Glomerular visceral epithelial cell (primary cell): ENCODE measurements around the gene SLC2A4.
"Not testable (repeated sequence)": the region's sequence is repeated elsewhere in the genome, so short reads cannot be mapped to it uniquely, and the experiment has no call there.

Source experiments
- DNase-seq: peaks from one replicate; pipeline ENCODE4 v3.0.0-alpha.2; 2016; ENCODE audit errors: extremely low spot score

Gene SLC2A4

GRCh38 chr17:7281074-7281952, at the start of gene SLC2A4:
TSS of gene SLC2A4 (plus strand) at chr17:7281718. CDS start at chr17:7281935, 217 bp downstream.
- DNase-seq = peak; percentile 93

DNA sequence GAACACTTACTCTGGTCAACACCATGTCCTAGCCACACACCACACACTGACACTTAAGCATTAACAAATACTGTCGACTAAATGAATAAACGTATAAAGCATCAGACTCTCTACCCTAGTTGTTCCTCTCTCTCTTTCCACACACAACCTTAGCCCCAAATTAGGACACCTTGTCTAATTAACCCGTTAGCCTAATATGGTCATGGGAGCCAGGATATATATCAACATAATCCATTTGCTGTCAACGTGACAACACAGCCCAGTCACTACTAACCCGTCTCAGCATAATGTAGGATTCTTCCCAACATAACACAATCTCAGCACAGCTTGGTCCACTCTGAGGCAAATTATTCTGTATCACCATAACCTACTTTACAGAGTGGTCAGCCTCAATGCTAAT, 49.4 kb upstream of the SLC2A4 start:
- DNase-seq = no peak

DNA sequence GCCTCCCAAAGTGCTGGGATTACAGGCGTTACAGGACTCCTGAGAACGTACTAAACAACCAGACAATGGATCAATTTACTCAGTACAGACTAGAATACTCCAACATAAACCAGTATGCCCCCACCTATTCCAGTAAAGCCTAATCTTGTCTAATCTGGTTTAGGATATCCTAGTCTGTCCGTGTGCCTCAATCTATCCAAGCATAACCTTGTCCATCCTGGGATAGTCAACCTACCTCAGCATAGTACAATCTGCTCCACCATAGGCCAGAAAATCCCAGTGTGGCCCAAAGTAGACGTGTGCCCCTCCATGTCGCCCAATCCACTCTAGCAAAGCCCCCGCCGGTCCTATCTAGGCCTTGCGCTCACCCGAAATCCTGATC, 47.8 kb upstream of the SLC2A4 start:
- no peak for DNase-seq

GRCh38 chr17:7234083-7234951, 47.2 kb upstream of the SLC2A4 start, which contains the start of gene DVL2:
TSS of gene DVL2 (minus strand) at chr17:7234517. CDS start at chr17:7234262, 255 bp downstream.
- peak; percentile 95 for DNase-seq

DNA sequence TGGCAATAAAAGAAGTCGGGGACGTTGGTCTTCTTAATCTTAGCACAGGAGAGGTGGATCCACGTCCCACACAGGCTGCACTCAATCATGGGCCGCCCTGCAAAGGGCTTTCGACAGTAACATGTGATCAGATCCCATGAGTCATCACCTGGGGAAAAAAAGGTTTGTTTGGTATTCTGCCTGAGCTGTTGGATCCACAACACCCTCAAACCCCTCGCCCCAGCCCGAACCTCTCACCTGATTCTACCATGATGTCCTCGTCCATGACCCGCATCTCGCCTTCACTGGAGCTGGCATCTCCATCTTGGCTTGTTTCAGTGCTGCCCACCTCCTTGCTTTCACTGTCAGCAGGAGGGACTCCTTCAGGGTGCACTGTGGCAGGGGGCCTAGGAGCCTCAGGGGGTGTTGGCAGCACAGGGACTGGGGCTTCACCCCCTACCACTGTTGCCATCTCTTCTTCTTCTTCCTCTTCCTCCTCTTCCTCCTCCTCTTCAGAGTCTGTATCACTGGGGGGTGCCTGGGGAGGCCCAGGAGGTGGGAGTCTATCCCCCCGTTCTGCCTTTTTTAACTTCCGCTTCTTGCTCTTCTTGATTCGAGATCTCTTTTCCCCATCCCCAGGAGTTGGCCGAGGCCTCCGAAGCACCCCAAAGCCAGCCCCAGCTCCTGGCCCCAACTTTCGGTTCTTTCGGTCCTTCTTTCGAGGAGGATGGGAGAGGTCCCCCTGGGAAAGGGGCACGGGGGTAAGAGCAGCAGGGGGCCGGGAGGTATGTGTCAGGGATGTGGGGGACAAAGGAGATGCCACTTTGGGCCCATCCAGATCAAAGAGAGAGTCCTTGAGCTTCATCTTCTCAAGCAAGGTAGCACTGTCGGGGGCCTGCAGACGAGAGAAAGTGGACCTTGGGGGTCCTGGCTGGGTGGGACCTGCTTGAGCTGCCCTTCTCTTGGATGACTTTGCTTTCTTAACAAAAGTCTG, 45.5 kb upstream of the SLC2A4 start:
- no peak for DNase-seq

DNA sequence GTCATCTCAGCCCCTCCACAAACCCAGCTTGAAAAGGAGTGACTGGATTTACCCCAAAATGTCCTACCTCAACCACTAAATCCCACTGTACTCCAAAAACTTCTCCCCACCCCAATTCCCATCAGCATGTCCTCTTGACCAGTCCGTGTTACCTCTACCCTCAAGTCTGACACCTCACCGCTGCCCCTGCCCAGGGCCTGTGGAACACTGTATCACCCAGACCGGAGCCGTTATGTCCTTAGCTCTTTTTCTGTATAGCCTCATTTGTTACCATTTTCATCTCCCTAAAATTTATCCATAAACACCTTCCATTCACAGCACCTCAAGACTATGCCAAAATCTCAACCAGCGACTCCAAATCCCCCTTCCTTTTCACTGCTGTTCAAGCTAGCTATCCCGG, 44.7 kb upstream of the SLC2A4 start:
- no peak for DNase-seq

- DNase-seq = no peak
Observed at GRCh38 chr17:7237266-7237760, 44.2 kb upstream of the SLC2A4 start.

DNA sequence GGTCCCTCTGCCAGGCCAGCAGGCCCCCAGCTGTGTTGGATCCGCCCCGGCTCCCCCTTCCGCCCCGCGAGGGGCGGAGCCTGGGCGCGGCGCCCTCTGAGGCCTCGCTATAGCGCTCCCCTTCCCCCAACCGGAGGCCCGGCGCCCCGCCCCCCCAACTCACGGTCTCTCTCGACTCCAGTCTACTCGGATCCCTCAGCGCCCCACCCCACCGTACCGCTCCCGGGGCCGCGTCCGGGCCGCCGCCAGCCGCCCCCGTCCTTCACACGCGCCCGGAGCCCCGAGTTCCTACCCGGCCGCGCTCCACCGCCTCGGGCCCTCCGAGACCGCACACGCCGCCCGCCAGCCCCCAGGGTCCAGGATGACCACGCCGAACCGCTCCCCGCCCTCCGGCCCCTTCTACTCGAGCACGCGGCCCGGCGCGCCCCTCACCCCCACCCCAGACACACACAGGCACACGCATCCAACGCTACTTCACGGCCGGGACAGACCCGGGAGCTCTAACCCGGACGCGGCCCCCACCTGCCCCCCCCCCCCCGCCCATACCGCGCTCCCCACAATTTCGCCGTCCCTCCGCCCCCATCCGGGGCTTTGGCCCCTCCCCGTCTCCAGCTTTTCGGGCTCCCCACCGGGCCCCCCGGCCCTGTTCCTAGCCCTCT, 43.6 kb upstream of the SLC2A4 start:
- peak; percentile 78 for DNase-seq

- peak; percentile 52 for DNase-seq
Observed at GRCh38 chr17:7238420-7239090, 43.0 kb upstream of the SLC2A4 start.

DNA sequence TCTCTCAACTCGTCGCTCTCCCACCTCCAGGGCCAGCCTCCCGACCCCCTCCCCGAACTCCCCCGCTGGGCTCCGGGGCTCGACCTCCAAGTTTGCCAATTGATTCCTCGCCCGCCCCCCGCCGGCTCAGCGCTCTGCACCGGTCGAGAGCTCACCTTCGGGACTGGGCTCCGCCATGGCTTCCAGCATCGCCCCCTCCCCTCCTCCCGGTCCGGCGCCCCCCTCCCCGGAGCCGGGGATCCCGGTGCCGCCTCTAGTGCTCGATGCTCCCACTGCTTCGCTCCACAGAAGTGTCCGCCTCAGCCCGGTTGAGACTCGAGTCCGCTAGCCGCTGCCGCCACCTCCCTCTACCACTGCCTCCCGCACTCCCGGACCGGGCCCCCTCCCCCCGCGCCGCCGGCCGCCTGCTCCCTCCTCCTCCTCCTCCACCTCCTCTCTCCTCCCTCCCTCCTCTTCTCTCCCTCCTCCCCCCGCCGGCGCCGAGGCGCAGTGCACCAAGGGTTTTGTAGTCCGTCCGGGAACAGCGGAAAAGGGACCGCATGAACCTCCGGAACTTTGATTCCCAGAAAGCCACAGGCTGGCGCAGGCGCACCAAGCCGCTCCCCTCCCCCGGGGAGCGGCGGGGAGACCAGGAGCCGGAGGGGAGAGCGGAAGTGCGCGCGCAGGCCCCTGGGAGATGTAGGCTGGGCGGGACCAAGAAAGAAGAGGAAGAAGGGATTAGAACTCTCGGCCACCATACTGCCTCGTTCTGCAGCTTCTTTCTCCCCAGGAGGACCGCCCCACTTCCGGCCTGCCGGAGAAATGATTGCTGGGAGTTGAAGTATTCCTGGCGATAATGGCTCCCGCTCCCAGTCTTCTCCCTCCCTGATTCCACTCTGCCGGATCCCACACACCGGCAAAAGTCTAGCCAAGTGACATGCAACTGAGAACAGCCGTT, 42.2 kb upstream of the SLC2A4 start, which contains the start of gene PHF23:
Gene PHF23, minus strand, starts transcription at position 367 of the 937 bp plus-strand sequence. Its CDS starts 178 bp downstream, at position 189.
- peak; percentile 100 for DNase-seq

DNA sequence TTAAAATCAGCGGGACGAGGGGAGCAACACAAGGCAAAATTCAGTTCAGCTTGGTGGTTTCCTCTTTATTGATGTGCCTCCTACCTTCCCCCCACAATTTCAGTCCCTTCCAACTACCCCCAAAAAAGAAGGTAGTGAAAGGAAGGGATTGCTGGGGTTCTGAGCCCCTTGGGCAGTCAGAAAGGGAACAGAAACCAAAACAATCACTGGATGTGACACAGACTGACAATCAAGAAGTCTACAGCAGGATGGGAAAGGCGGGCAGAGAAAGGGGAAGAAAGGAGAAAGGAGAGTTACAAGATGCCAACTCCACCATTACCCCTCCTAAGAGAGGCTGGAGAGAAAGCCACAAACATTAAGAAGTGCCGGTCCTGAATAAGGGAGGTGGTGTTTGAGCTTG, 41.1 kb upstream of the SLC2A4 start:
- DNase-seq = no peak

DNA sequence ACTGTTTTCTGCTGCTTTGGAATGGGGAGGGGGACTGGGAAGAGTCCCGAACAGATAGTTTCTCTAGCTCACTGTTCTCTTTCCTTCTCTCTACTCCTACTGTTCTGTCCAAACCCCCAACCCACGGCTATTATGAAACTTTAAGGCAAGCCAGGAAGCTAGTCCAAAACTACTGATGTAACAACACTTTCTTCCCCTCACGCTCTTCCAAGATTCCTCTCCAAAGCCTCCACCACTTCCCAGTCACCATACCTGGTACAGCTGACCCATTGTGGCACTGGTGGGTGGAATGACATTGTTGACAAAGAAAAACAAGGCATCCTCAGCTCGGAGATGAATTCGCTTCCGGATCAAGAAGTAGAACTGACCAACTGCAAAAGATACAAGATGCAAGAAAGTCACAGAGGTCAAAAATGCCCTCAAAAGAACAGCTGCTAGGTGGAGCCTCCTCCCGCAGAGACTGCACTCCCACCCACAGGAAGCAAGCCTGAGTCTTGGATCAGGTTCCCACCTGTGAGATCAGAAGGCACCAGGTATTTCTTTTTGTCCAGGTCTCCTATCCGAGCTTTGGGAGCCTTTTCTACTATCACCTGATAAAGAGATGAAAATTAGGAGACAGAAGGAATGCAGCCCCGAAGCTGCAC, 40.3 kb upstream of the SLC2A4 start:
- DNase-seq = no peak

DNA sequence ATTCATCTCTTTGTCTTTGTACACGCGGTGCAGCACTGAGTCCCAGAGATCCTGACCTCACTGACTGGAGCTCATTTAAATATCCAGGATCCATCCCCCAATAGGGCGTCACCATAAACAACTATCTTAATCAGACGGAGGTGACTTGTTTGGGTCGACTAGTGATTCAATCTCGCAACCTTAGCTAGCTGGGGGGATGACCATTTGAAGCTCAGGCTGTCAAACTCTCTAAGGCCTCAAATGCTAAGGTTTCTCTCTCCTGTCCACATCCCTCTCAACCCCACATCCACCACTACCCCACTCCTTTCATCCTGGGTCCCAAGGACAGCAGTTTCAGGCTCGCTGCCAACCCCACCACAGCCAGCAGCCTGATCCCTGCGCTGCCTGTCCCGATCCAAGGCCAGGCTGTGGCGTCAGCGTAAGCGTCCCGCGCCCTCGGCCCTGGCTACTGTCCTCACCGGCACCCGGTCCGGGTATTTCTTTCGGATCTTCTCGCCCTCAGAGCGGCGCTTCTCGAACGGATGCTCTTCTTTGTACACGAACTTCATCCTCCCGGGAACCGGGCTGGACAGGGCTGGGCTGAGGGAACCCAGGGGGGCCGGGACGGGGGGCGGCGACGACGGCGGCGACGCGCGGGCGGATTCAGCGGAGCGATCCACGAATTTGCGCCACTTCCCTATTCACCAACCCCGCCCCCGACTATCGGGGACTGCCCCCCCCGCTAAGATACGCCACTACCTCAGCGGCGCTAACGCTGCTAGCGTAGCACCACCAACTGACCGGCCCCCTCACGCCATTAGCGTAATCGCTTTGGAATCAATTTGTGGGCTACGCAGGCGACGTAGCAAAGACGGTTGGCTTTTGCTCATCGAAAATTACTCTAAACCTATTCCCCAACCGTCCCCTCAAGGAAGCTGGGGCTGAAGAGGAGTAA, 39.5 kb upstream of the SLC2A4 start, which contains the start of gene GABARAP:
Gene GABARAP, minus strand, starts transcription at position 667 of the 934 bp plus-strand sequence. Its CDS starts 119 bp downstream, at position 548.
- peak; percentile 90 for DNase-seq

DNA sequence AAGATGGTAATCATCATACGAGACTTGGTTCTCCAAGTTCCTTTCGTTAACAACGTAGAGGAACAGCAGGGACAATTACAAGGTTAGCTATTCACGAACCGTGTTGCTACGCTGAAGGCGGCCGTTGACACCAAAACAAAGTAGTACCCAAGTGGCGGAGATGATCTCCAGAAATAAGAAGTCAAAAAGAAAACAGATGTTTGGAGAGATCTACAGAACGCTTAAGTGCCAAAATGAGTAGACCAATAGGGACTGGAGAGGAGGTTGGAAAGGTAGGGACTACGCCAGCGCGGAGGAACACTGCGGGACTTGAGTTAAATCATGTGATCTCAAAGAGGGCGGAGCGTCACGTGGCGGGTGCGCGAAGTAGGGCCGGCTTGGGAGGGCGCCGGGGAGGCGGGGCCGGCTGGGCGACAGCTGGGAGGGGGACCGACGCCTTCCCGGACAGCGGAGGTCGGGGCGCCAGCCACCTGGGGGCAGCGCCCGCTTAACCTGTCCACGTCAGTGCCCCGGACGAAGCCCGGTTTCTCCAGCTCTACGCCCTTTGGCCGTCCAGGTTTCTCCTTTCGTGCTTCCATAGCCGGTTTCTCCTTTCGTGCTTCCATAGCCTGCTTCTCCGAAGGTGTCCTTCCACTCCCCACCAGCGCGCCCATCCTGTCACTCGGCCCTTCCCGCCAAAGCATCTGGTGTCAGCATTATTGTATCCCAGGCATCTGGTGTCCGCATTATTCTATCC, 38.6 kb upstream of the SLC2A4 start:
- DNase-seq = peak; percentile 94

DNA sequence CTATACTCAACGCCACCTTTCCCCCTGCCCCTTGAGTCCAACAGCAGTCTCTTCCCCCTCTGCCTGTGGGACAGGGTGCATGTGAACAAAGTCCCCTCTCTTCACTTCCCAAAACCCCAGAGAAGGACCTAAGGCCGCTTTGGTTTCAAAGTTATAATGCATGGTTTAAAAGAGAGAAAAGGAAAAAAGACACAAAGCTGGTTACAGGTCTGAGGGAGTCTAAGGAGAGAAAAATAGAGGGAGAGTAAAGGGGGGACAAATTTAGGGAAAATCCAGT, 38.1 kb upstream of the SLC2A4 start:
- DNase-seq = no peak

DNA sequence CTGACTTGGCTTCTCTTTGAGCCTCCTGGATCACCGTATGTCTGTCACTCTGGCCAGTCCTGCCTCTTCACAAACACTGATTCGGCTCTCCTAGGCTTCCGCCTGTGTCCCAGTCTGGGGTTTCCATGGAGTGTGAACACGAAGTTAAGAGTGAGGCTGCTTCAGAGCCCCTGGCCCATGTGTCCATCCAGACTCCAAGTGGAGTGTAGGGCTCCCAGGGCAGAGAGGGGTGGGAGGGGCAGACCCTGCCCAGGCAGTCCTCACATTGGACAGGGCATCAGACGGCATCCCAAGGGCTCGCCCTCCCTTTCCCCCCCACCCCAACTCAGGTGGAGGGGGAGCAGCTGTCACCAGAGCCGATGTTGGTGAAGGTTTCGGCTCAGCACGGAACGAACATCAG, 37.7 kb upstream of the SLC2A4 start:
- not testable (repeated sequence) for DNase-seq

- DNase-seq = no peak
Observed at GRCh38 chr17:7246779-7247178, 34.7 kb upstream of the SLC2A4 start.
